PC-3 (cell line): ENCODE results near the gene IMPA2. TPM values are rescaled to one million over a fixed set of nuclear protein-coding genes. Genes with fewer than 3 reads are reported as not detected.

ENCODE experiments used
- ATAC-seq: fragments of 200-7000 bp; cut with Tn5 transposase; 2 replicates; pipeline ENCODE4 v1.9.1; 2020; ENCODE audit warnings: mild to moderate bottlenecking, moderate library complexity
- BruUV-seq: library from RNA; stranded (reverse); fragments of 400-500 nt; replicated peaks from 2 replicates; lab custom pipeline; 2021; lab: Mats Ljungman, UMichigan
- CTCF ChIA-PET: fragments of 300-600 bp; sonication (Branson Sonifier 250); formaldehyde crosslinking; loops from one replicate; lab custom pipeline; 2022; ENCODE audit warnings: antibody characterized with exemption; lab: Charles Lee
- POLR2A ChIA-PET: fragments of 300-600 bp; sonication (Branson Sonifier 250); formaldehyde crosslinking; loops from one replicate; lab custom pipeline; 2022; ENCODE audit warnings: antibody characterized with exemption; ENCODE audit not compliant: unreplicated experiment; lab: Charles Lee
- DNase-seq: peaks from one replicate; pipeline ENCODE4 v3.0.0-alpha.2; 2015
- H2AFZ ChIP-seq: fragments of 300-600 bp; sonication (generic); 2 replicates; pipeline ENCODE4 v1.6.0; 2016; ENCODE audit warnings: antibody characterized with exemption, low read length
- H3F3A ChIP-seq: fragments of 300-600 bp; sonication (generic); one replicate; pipeline ENCODE4 v1.6.0; 2017; ENCODE audit warnings: antibody characterized with exemption, low read length, control low read depth, mild to moderate bottlenecking; ENCODE audit not compliant: unreplicated experiment
- H3K27ac ChIP-seq: fragments of 300-600 bp; sonication (generic); 2 replicates; pipeline ENCODE4 v1.5.1; 2016; ENCODE audit warnings: mild to moderate bottlenecking, low read length
- H3K27me3 ChIP-seq: fragments of 300-600 bp; sonication (generic); 2 replicates; pipeline ENCODE4 v1.6.1; 2016; ENCODE audit warnings: low read length, mixed read lengths
- H3K36me3 ChIP-seq: fragments of 300-600 bp; sonication (generic); 2 replicates; pipeline ENCODE4 v1.6.1; 2016; ENCODE audit warnings: low read depth, mixed run types, low read length, mixed read lengths
- H3K4me1 ChIP-seq: fragments of 300-600 bp; sonication (generic); 2 replicates; pipeline ENCODE4 v1.5.1; 2016; ENCODE audit warnings: low read length; ENCODE audit not compliant: insufficient read depth
- H3K4me2 ChIP-seq: fragments of 300-600 bp; sonication (generic); 2 replicates; pipeline ENCODE4 v1.6.0; 2016; ENCODE audit warnings: low read length
- H3K4me3 ChIP-seq: fragments of 300-600 bp; sonication (generic); 2 replicates; pipeline ENCODE4 v1.5.1; 2016; ENCODE audit warnings: mild to moderate bottlenecking, low read length, mixed read lengths
- H3K79me2 ChIP-seq: fragments of 300-600 bp; sonication (generic); 2 replicates; pipeline ENCODE4 v1.6.1; 2017; ENCODE audit warnings: low read length, mixed read lengths
- H3K9ac ChIP-seq: fragments of 300-600 bp; sonication (generic); 2 replicates; pipeline ENCODE4 v1.6.0; 2016; ENCODE audit warnings: mild to moderate bottlenecking, low read length
- H3K9me2 ChIP-seq: fragments of 300-600 bp; sonication (generic); replicated peaks from 2 replicates; pipeline ENCODE4 v1.6.1; 2016; ENCODE audit warnings: mixed run types, low read length, mixed read lengths
- H3K9me3 ChIP-seq: fragments of 300-600 bp; sonication (generic); 2 replicates; pipeline ENCODE4 v1.6.1; 2016; ENCODE audit warnings: low read length, mixed read lengths
- H4K20me1 ChIP-seq: fragments of 300-600 bp; sonication (generic); 2 replicates; pipeline ENCODE4 v1.6.1; 2016; ENCODE audit warnings: low read length, mixed read lengths
- CTCF ChIP-seq: fragments of 300-600 bp; sonication (generic); conservative IDR thresholded peaks from 2 replicates; pipeline ENCODE4 v1.5.1; 2017; ENCODE audit warnings: antibody characterized with exemption, low read depth, mild to moderate bottlenecking, low read length
- EZH2 ChIP-seq: fragments of 300-600 bp; sonication (generic); IDR thresholded peaks from one replicate; pipeline ENCODE4 v1.6.1; 2017; ENCODE audit warnings: antibody characterized with exemption, mild to moderate bottlenecking, low read length; ENCODE audit not compliant: unreplicated experiment
- EZH2phosphoT487 ChIP-seq: fragments of 300-600 bp; sonication (generic); IDR thresholded peaks from 2 replicates; pipeline ENCODE4 v1.6.1; 2018; ENCODE audit warnings: mild to moderate bottlenecking, antibody characterized with exemption, low read length, borderline replicate concordance
- intact Hi-C: fragments of 100-400 bp; cut with micrococcal nuclease; formaldehyde crosslinking; loops from 2 replicates; pipeline ENCODE4 v1.9.0; 2023
- total RNA-seq: library from RNA; depleted of rRNA; stranded (reverse); fragments of >200 nt; gene quantifications from 2 replicates; pipeline ENCODE4 v1.2.3, GENCODE V29; 2014

IMPA2 gene
- total RNA-seq, 1 experiment from 2014 or later, result 38.2 TPM

- H2AFZ ChIP-seq, result no peak overlapping the region
- no peak for TF ChIP-seq EZH2
- no peak for TF ChIP-seq EZH2phosphoT487
- TF ChIP-seq CTCF, result no peak
- DNase-seq (no peak), ATAC-seq (no peak)
- CTCF ChIA-PET, result no interaction called here
- H3K27ac ChIP-seq, result no peak overlapping the region
- H3K9me3 ChIP-seq, result no peaks in the 10 kb centered on the region
- no peak overlapping the region for H3K4me3 ChIP-seq
- POLR2A ChIA-PET, result no interaction called here
- H3K9me2 ChIP-seq, result no peaks in the 10 kb centered on the region
- H3F3A ChIP-seq, result no peaks in the 10 kb centered on the region
- H3K4me1 ChIP-seq, result no peaks in the 10 kb centered on the region
- intact Hi-C loops, result no loop called here
- no peaks in the 10 kb centered on the region for H4K20me1 ChIP-seq
- H3K9ac ChIP-seq, result no peak overlapping the region
- no peak overlapping the region for H3K4me2 ChIP-seq
- TSS peak; percentile 41 for BruUV-seq
- H3K36me3 ChIP-seq, result no peaks in the 10 kb centered on the region
- H3K79me2 ChIP-seq, result no peaks in the 10 kb centered on the region
- no peaks in the 10 kb centered on the region for H3K27me3 ChIP-seq
These were observed 49.4 kb downstream of the IMPA2 start for GRCh38 chr18:12030670-12031069.

- no peaks in the 10 kb centered on the region for H3K79me2 ChIP-seq
- POLR2A ChIA-PET, result no interaction called here
- no peak overlapping the region for H2AFZ ChIP-seq
- H3K4me2 ChIP-seq, result no peak overlapping the region
- H4K20me1 ChIP-seq, result no peaks in the 10 kb centered on the region
- no TSS peak for BruUV-seq
- DNase-seq, result no peak
- no peaks in the 10 kb centered on the region for H3K9me2 ChIP-seq
- ATAC-seq, result no peak
- no peaks in the 10 kb centered on the region for H3K36me3 ChIP-seq
- H3K27ac ChIP-seq, result no peak overlapping the region
- intact Hi-C loops, result no loop called here
- no peak overlapping the region for H3K4me3 ChIP-seq
- CTCF ChIA-PET, result interaction anchor here (0.6 kb wide), 1 partner anchor 38 kb away, joined by 3 read pairs; no protein-coding TSS in a partner anchor
- no peaks in the 10 kb centered on the region for H3K4me1 ChIP-seq
- no peaks in the 10 kb centered on the region for H3F3A ChIP-seq
- H3K27me3 ChIP-seq, result no peaks in the 10 kb centered on the region
- no peak overlapping the region for H3K9ac ChIP-seq
- H3K9me3 ChIP-seq, result no peaks in the 10 kb centered on the region
- TF ChIP-seq EZH2 (no peak), CTCF (no peak), EZH2phosphoT487 (no peak)
These were observed 49.9 kb downstream of the IMPA2 start for GRCh38 chr18:12031181-12031580.

- no peaks in the 10 kb centered on the region for H3K36me3 ChIP-seq
- no peak overlapping the region for H3K4me3 ChIP-seq
- H3K9me3 ChIP-seq, result no peaks in the 10 kb centered on the region
- no TSS peak for BruUV-seq
- H4K20me1 ChIP-seq, result no peaks in the 10 kb centered on the region
- intact Hi-C loops, result no loop called here
- DNase-seq, result no peak
- no peaks in the 10 kb centered on the region for H3K79me2 ChIP-seq
- H2AFZ ChIP-seq, result no peak overlapping the region
- no peak overlapping the region for H3K9ac ChIP-seq
- ChIA-PET POLR2A (interaction anchor here (0.6 kb wide), 1 partner anchor 27 kb away, joined by 3 read pairs; no protein-coding TSS in a partner anchor), CTCF (interaction anchor here (0.6 kb wide), 1 partner anchor 38 kb away, joined by 3 read pairs; no protein-coding TSS in a partner anchor)
- H3K27me3 ChIP-seq, result no peaks in the 10 kb centered on the region
- no peaks in the 10 kb centered on the region for H3K9me2 ChIP-seq
- TF ChIP-seq CTCF (no peak), EZH2phosphoT487 (no peak), EZH2 (no peak)
- no peaks in the 10 kb centered on the region for H3F3A ChIP-seq
- H3K27ac ChIP-seq, result no peak overlapping the region
- H3K4me1 ChIP-seq, result no peaks in the 10 kb centered on the region
- H3K4me2 ChIP-seq, result no peak overlapping the region
- ATAC-seq, result no peak
These were observed 50.5 kb downstream of the IMPA2 start for GRCh38 chr18:12031846-12032245.
